Ovary (tissue), 9 donors: ENCODE results near the gene SH3BP5L. TPM values are rescaled to one million over a fixed set of nuclear protein-coding genes. Genes with fewer than 3 reads are reported as not detected.
A peak's percentile ranks its signal among the peaks of the same experiment; 100 is the strongest.

ENCODE experiments used
- DNase-seq, 5 donors: peaks; one replicate each; pipeline ENCODE4 v3.0.0-alpha.2; 2019 to 2020
- H3K27ac ChIP-seq, 2 donors: fragments of 200-600 bp; one replicate each; pipeline versions ENCODE4 v1.5.1 to v1.8.0; 2019 to 2022
- H3K27me3 ChIP-seq: fragments of 200-600 bp; one replicate; pipeline ENCODE4 v1.8.0; 2022
- H3K36me3 ChIP-seq: fragments of 200-600 bp; sonication (generic); one replicate; pipeline ENCODE4 v1.5.1; 2019
- H3K4me1 ChIP-seq: one replicate; pipeline ENCODE4 v1.8.1; 2013; ENCODE audit warnings: mild to moderate bottlenecking, moderate library complexity; ENCODE audit not compliant: insufficient read depth
- H3K4me3 ChIP-seq: fragments of 200-600 bp; sonication (generic); one replicate; pipeline ENCODE4 v1.5.1; 2017
- H3K9me3 ChIP-seq, 2 donors: fragments of 200-600 bp in 1 of 2; sonication (generic) in 1 of 2; one replicate each; pipeline versions ENCODE4 v1.5.1 to v1.8.1; 2013 to 2019; ENCODE audit warnings: mild to moderate bottlenecking in 1 of 2, moderate library complexity in 1 of 2
- CTCF ChIP-seq, 3 donors: fragments of 450-650 bp in 2 of 3; fragments of 200-600 bp in 1 of 3; IDR thresholded peaks; one replicate each; pipeline versions ENCODE4 v1.5.1 to v1.8.0; 2016 to 2022; ENCODE audit warnings: antibody characterized with exemption in 3 of 3, mild to moderate bottlenecking in 1 of 3
- EP300 ChIP-seq: sonication (generic); formaldehyde crosslinking; IDR thresholded peaks from one replicate; pipeline ENCODE4 v1.6.1; 2017; ENCODE audit warnings: antibody characterized with exemption
- POLR2A ChIP-seq: fragments of 450-650 bp; IDR thresholded peaks from one replicate; pipeline ENCODE4 v1.6.1; 2017; ENCODE audit warnings: antibody characterized with exemption, mild to moderate bottlenecking, moderate library complexity
- WGBS, 3 donors: extraction: QIAGEN DNeasy Blood & Tissue Kit in 1 of 3; methylation state at CpG; one replicate each; pipeline versions ENCODE4 v1.1.5 to v1.1.7; 2013 to 2017; 5-methylcytosine and 5-hydroxymethylcytosine counted together
- intact Hi-C, 4 donors: fragments of 100-400 bp; cut with DNase I; formaldehyde crosslinking; loops; one replicate each; pipeline versions ENCODE4 v1.11.0 to v1.15.1; 2022 to 2023
- polyA plus RNA-seq, 2 donors: library from polyadenylated mRNA; stranded (reverse); fragments of 200-250 nt in 1 of 2; fragments of 350-450 nt in 1 of 2; fragmentation: Illumina TruSeq in 1 of 2; extraction: RNeasy Lipid Tissue Mini Kit (QIAGEN cat#74804) in 1 of 2; gene quantifications; one replicate each; pipeline ENCODE4 v1.2.3, GENCODE V29; 2013 to 2014
- total RNA-seq, 7 donors: library from RNA; depleted of rRNA in 2 of 7; stranded (reverse); fragments of >200 nt in 2 of 7; fragmentation: NEBNext Ultra II Directional in 3 of 7; extraction: Animal tissue kit (Norgen Biotek cat#: 25700) in 3 of 7; gene quantifications; one replicate each; pipeline versions ENCODE4 v1.1.0 to v1.2.4, GENCODE V29; 2016 to 2023
- donor health status: DM: no; HTN: no; CAD: no; lungs with moderate emphysema.
- donor health status: DM: no; HTN: no; CAD: no.
- donor health status: Bipolar disorder and iron deficiency.
- donor health status: DM: yes; HTN: yes; CAD: no.
- donor health status: DM: no; HTN: no; CAD: no.
- donor health status: DM: yes; HTN: yes; CAD: no.

SH3BP5L gene
- total and polyA plus RNA-seq, 9 donors: 8.1 to 16.8 (median 13.8) TPM

- H3K4me3 ChIP-seq: peak overlapping the region; percentile 85
- intact Hi-C loops: no loop called here
- DNase-seq: no peak
- H3K36me3 ChIP-seq: no peaks in the 10 kb centered on the region
- TF ChIP-seq EP300 (no peak), POLR2A (no peak)
- no peaks in the 10 kb centered on the region for H3K9me3 ChIP-seq
- 92 to 100% (median 100%) methylated on average over 1 of the region's 1 CpG for WGBS, 3 donors
- no peaks in the 10 kb centered on the region for H3K27me3 ChIP-seq
- H3K4me1 ChIP-seq: peaks cover 23% of the 10 kb centered on the region
- H3K27ac ChIP-seq: no peak overlapping the region
Measured at GRCh38 chr1:248824301-248824700, 1.4 kb downstream of the SH3BP5L start.

GRCh38 chr1:248823517-248824001, 2.2 kb downstream of the SH3BP5L start:
- H3K4me1 ChIP-seq: peaks cover 24% of the 10 kb centered on the region
- TF ChIP-seq POLR2A (no peak), CTCF (IDR thresholded peaks at IDR 0.05) (no peak), EP300 (no peak)
- intact Hi-C loops: loop anchor here in 1 of 4 donors (2.0 kb wide), 1 partner anchor 21 kb away; no protein-coding TSS in a partner anchor
- no peaks in the 10 kb centered on the region for H3K27me3 ChIP-seq
- no peaks in the 10 kb centered on the region for H3K9me3 ChIP-seq
- no peak overlapping the region for H3K27ac ChIP-seq
- no peak for DNase-seq
- no peak overlapping the region for H3K4me3 ChIP-seq
- H3K36me3 ChIP-seq: no peaks in the 10 kb centered on the region
- 88 to 89% (median 88%) methylated on average over 2 of the region's 2 CpGs for WGBS, 3 donors

DNA sequence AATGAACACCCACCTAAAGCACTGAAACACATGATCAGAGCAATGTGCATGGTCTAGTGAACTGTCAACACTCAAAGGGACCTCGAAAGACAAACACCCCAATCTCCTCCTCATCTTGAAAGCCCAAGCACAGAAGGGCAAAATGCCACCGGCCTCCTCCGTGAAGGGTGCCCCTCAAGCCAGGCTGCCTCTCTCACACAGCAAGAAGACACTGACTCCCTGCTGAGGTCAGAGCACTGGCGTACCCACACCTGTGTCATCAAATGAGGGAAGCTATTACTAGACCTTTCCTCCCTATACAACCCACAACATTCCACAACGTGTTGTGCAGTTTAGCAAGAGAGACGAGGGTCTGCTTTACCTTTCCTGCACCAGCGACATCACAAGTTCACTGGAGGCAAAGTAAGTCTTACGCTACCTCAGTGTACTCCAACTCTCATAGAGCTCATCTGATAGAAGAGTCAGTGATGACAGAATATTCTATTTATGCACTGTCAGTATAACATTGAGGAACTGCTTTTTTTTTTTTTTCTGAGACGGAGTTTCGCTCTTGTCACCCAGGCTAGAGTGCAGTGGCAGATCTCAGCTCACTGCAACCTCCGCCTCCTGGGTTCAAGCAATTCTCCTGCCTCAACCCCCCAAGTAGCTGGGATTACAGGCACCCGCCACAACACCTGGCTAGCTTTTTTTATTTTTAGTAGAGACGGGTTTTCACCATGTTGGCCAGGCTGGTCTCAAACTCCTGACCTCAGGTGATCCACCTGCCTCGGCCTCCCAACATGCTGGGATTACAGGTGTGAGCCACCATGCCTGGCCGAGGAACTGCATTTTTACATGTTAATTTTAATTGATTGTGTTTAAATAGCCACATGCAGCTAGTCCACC, 3.3 kb downstream of the SH3BP5L start:
- Histone ChIP-seq H3K27me3 (no peaks in the 10 kb centered on the region), H3K27ac (no peak overlapping the region), H3K36me3 (no peaks in the 10 kb centered on the region), H3K9me3 (no peaks in the 10 kb centered on the region), H3K4me3 (no peak overlapping the region), H3K4me1 (peaks cover 24% of the 10 kb centered on the region)
- intact Hi-C loops: loop anchor here in 1 of 4 donors (2.0 kb wide), 1 partner anchor 22 kb away; no protein-coding TSS in a partner anchor
- WGBS, 3 donors: 79 to 84% (median 83%) methylated on average over 15 of the region's 15 CpGs
- DNase-seq: no peak
- TF ChIP-seq EP300 (no peak), POLR2A (no peak), CTCF (IDR thresholded peaks at IDR 0.05) (no peak)

DNA sequence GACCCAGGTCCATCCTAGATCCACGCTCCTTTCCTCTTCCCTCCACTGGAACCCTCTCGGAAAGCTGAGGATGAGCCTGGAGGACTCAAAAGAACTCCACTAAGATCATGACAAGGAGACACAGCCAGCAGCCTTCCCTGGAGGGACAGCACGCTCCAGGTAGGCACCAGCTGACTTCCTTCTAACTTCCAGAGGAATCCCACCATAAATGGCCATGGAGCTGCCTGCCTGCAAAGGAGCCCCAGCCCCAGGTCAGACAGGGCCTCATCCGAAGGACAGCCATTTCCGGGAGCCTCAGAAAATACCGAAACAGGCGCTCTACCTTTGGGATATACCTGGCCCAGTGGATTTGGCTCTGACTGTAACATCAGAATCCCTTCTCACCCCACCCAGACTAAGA, 4.1 kb downstream of the SH3BP5L start:
- no peak overlapping the region for H3K27ac ChIP-seq
- H3K4me1 ChIP-seq: peaks cover 24% of the 10 kb centered on the region

More for the DNA sequence above, 4.1 kb downstream of the SH3BP5L start:
- TF ChIP-seq CTCF (IDR thresholded peaks at IDR 0.05): no peak
- intact Hi-C loops: loop anchor here in 1 of 4 donors (2.0 kb wide), 1 partner anchor 23 kb away; no protein-coding TSS in a partner anchor
- no peaks in the 10 kb centered on the region for H3K9me3 ChIP-seq
- WGBS, 3 donors: 90 to 95% (median 90%) methylated on average over 7 of the region's 7 CpGs
- no peaks in the 10 kb centered on the region for H3K27me3 ChIP-seq
- no peaks in the 10 kb centered on the region for H3K36me3 ChIP-seq
- DNase-seq: no peak
- H3K4me3 ChIP-seq: no peak overlapping the region
